H1 (cell line): Measurements from ENCODE around the gene SLCO2A1. TPM values are rescaled to one million over a fixed set of nuclear protein-coding genes. Genes with fewer than 3 reads are reported as not detected.

Experiments
- CTCF ChIA-PET: fragments of 300-600 bp; sonication (Branson Sonifier 250); formaldehyde crosslinking; loops from one replicate; lab custom pipeline; 2021; ENCODE audit not compliant: partially characterized antibody; lab: Charles Lee
- POLR2A ChIA-PET: fragments of 300-600 bp; sonication (Branson Sonifier 250); formaldehyde crosslinking; loops from one replicate; lab custom pipeline; 2021; ENCODE audit warnings: inconsistent platforms; ENCODE audit not compliant: partially characterized antibody; lab: Charles Lee
- DNase-seq, 2 experiments: peaks; one replicate each; pipeline versions ENCODE4 v3.0.0 to v3.0.0-alpha.2; 2010 to 2022; ENCODE audit warnings: low spot score in 2 of 2, low read depth in 1 of 2, mixed read lengths in 1 of 2
- FAIRE-seq: peaks from 2 replicates; lab custom pipeline; 2011; peaks lifted over from hg19 to GRCh38; lab: Jason Lieb, UNC
- H2AFZ ChIP-seq: 2 replicates; pipeline ENCODE4 v1.8.1; 2012; ENCODE audit warnings: low read length, inconsistent platforms
- H2AK5ac ChIP-seq: 2 replicates; pipeline ENCODE4 v1.6.1; 2013; ENCODE audit warnings: low read depth, low read length
- H2BK120ac ChIP-seq: replicated peaks from 2 replicates; pipeline ENCODE3; 2013; ENCODE audit warnings: low read depth, low read length, inconsistent platforms
- H2BK12ac ChIP-seq: 2 replicates; pipeline ENCODE4 v1.6.1; 2013; ENCODE audit warnings: low read depth, low read length
- H2BK15ac ChIP-seq: 2 replicates; pipeline ENCODE4 v1.6.1; 2013; ENCODE audit warnings: low read length
- H2BK20ac ChIP-seq: 2 replicates; pipeline ENCODE4 v1.6.1; 2013; ENCODE audit warnings: low read length
- H2BK5ac ChIP-seq: 2 replicates; pipeline ENCODE4 v1.6.1; 2013; ENCODE audit warnings: low read depth, low read length
- H3K14ac ChIP-seq: 2 replicates; pipeline ENCODE4 v1.6.1; 2013; ENCODE audit warnings: inconsistent platforms; ENCODE audit not compliant: insufficient read length
- H3K18ac ChIP-seq: 2 replicates; pipeline ENCODE4 v1.6.1; 2013; ENCODE audit warnings: low read length; ENCODE audit errors: extremely low read depth
- H3K23ac ChIP-seq: 2 replicates; pipeline ENCODE4 v1.6.1; 2013; ENCODE audit warnings: inconsistent platforms; ENCODE audit not compliant: insufficient read length
- H3K23me2 ChIP-seq: 2 replicates; pipeline ENCODE4 v1.6.1; 2013; ENCODE audit warnings: low read depth, low read length
- H3K27ac ChIP-seq: 2 replicates; pipeline ENCODE4 v1.6.1; 2011; ENCODE audit warnings: low read depth, low read length, inconsistent platforms
- H3K27me3 ChIP-seq, 4 experiments: replicated peaks in 1 of 4; 1 replicate in 1 of 4; 2 replicates in 3 of 4; pipeline versions ENCODE4 v1.6.1 to v1.8.1; 2011 to 2013; ENCODE audit warnings: low read length in 3 of 4, mild to moderate bottlenecking in 3 of 4, inconsistent platforms in 2 of 4, mixed read lengths in 2 of 4, moderate library complexity in 1 of 4; ENCODE audit not compliant: control insufficient read depth in 3 of 4, insufficient read depth in 3 of 4; ENCODE audit errors: extremely low read depth in 1 of 4
- H3K36me3 ChIP-seq, 4 experiments: 2 replicates each; pipeline versions ENCODE4 v1.6.1 to v1.8.1; 2011 to 2013; ENCODE audit warnings: mild to moderate bottlenecking in 4 of 4, low read length in 3 of 4, moderate library complexity in 2 of 4, control low read depth in 1 of 4, inconsistent platforms in 1 of 4; ENCODE audit not compliant: insufficient read depth in 4 of 4, control insufficient read depth in 2 of 4
- H3K4ac ChIP-seq: replicated peaks from 2 replicates; pipeline ENCODE3; 2013; ENCODE audit warnings: low read length, low read depth, mixed read lengths, inconsistent platforms; ENCODE audit not compliant: insufficient read length
- H3K4me1 ChIP-seq, 4 experiments: replicated peaks in 1 of 4; 1 replicate in 1 of 4; 2 replicates in 3 of 4; pipeline versions ENCODE4 v1.6.1 to v1.8.1; 2011 to 2013; ENCODE audit warnings: low read length in 3 of 4, inconsistent platforms in 2 of 4, mixed read lengths in 1 of 4; ENCODE audit not compliant: insufficient read depth in 4 of 4, control insufficient read depth in 3 of 4
- H3K4me2 ChIP-seq, 2 experiments: 2 replicates each; pipeline versions ENCODE4 v1.6.1 to v1.8.1; 2011 to 2013; ENCODE audit warnings: low read depth in 2 of 2, low read length in 2 of 2, control low read depth in 1 of 2, inconsistent platforms in 1 of 2, mild to moderate bottlenecking in 1 of 2; ENCODE audit not compliant: insufficient read depth in 1 of 2
- H3K4me3 ChIP-seq, 4 experiments: fragments of 200-600, 300-600 bp in 1 of 4; sonication (generic), shearing (Covaris generic), sonication (Bioruptor Twin) in 1 of 4; 2 replicates each; pipeline versions ENCODE4 v1.5.1 to v1.8.1; 2011 to 2016; ENCODE audit warnings: low read length in 4 of 4, low read depth in 3 of 4, control low read depth in 2 of 4, inconsistent platforms in 2 of 4, mild to moderate bottlenecking in 2 of 4, mixed read lengths in 1 of 4, moderate library complexity in 1 of 4; ENCODE audit not compliant: insufficient read depth in 2 of 4; ENCODE audit errors: extremely low read depth in 1 of 4
- H3K56ac ChIP-seq: replicated peaks from 2 replicates; pipeline ENCODE3; 2013; ENCODE audit warnings: low read depth, mild to moderate bottlenecking, mixed read lengths, low read length, inconsistent platforms; ENCODE audit not compliant: insufficient read length
- H3K79me1 ChIP-seq: 2 replicates; pipeline ENCODE4 v1.6.1; 2013; ENCODE audit warnings: low read depth, low read length, control low read depth
- H3K79me2 ChIP-seq, 2 experiments: 2 replicates each; pipeline versions ENCODE4 v1.6.1 to v1.8.1; 2012 to 2013; ENCODE audit warnings: low read length in 2 of 2, mild to moderate bottlenecking in 2 of 2, inconsistent platforms in 1 of 2; ENCODE audit not compliant: insufficient read depth in 2 of 2, control insufficient read depth in 1 of 2
- H3K9ac ChIP-seq, 4 experiments: replicated peaks in 1 of 4; 1 replicate in 1 of 4; 2 replicates in 3 of 4; pipeline versions ENCODE4 v1.6.1 to v1.8.1; 2011 to 2013; ENCODE audit warnings: low read depth in 3 of 4, low read length in 3 of 4, control low read depth in 2 of 4, mild to moderate bottlenecking in 2 of 4, moderate library complexity in 2 of 4, inconsistent platforms in 1 of 4; ENCODE audit errors: extremely low read depth in 1 of 4
- H3K9me3 ChIP-seq, 2 experiments: 2 replicates each; pipeline versions ENCODE4 v1.6.1 to v1.8.1; 2012 to 2013; ENCODE audit warnings: mild to moderate bottlenecking in 2 of 2, moderate library complexity in 2 of 2, control low read depth in 1 of 2, inconsistent platforms in 1 of 2, low read depth in 1 of 2, low read length in 1 of 2, mixed read lengths in 1 of 2; ENCODE audit not compliant: insufficient read depth in 2 of 2
- H4K20me1 ChIP-seq, 2 experiments: replicated peaks in 1 of 2; 2 replicates each; pipeline versions ENCODE3 to v1.8.1; 2011 to 2013; ENCODE audit warnings: inconsistent platforms in 2 of 2, low read length in 2 of 2, mild to moderate bottlenecking in 1 of 2; ENCODE audit not compliant: insufficient read depth in 2 of 2, control insufficient read depth in 1 of 2
- H4K5ac ChIP-seq: 2 replicates; pipeline ENCODE4 v1.6.1; 2013; ENCODE audit warnings: low read length, low read depth, mixed read lengths, inconsistent platforms; ENCODE audit not compliant: insufficient read length
- H4K8ac ChIP-seq: 2 replicates; pipeline ENCODE4 v1.8.0; 2013; ENCODE audit warnings: mild to moderate bottlenecking, moderate library complexity, low read length, inconsistent platforms; ENCODE audit not compliant: insufficient read depth; ENCODE audit errors: extremely low read depth
- H4K91ac ChIP-seq: replicated peaks from 2 replicates; pipeline ENCODE3; 2013; ENCODE audit warnings: low read length, mixed read lengths, inconsistent platforms; ENCODE audit not compliant: insufficient read length
- POLR2AphosphoS5 ChIP-seq: IDR thresholded peaks from 2 replicates; pipeline ENCODE4 v1.6.1; 2011; ENCODE audit warnings: low read depth, low read length
- SUZ12 ChIP-seq: fragments of 200-600 bp; sonication (generic); IDR thresholded peaks from 2 replicates; pipeline ENCODE4 v1.6.1; 2012; ENCODE audit warnings: mild to moderate bottlenecking, inconsistent platforms, low read length, moderate library complexity, mixed read lengths
- WGBS, 2 experiments: shearing (Covaris generic) in 1 of 2; methylation state at CpG; one replicate each; pipeline versions ENCODE4 v1.1.6 to v1.1.7; 2013 to 2015; ENCODE audit warnings: low lambda C conversion rate in 2 of 2, mixed read lengths in 2 of 2, inconsistent platforms in 1 of 2, low coverage in 1 of 2, missing lambda C conversion rate in 1 of 2; ENCODE audit not compliant: insufficient replicate concordance in 2 of 2, insufficient coverage in 1 of 2, insufficient read length in 1 of 2; ENCODE audit errors: extremely low coverage in 1 of 2, missing lambda C conversion rate in 1 of 2; 5-methylcytosine and 5-hydroxymethylcytosine counted together
- polyA plus RNA-seq, 7 experiments: library from polyadenylated mRNA; depleted of rRNA in 3 of 7; stranded (reverse) in 5 of 7; unstranded in 2 of 7; fragments of >200 nt in 5 of 7; fragments of 200-250 nt in 2 of 7; gene quantifications; 1 replicate in 5 of 7; 2 replicates in 1 of 7; 4 replicates in 1 of 7; pipeline versions ENCODE4 v1.2.1 to v1.2.3, GENCODE V29; 2011 to 2013; ENCODE audit warnings: missing spikeins in 2 of 7, mixed read lengths in 2 of 7
- total RNA-seq: library from RNA; stranded (reverse); fragmentation: NEBNext Ultra II Directional; extraction: Animal tissue kit (Norgen Biotek cat#: 25700); gene quantifications from 2 replicates; pipeline ENCODE4 v1.2.1, GENCODE V29; 2021

SLCO2A1 gene
- total and polyA plus RNA-seq, 2 of the 8 experiments (the other 6 are each of a cell fraction or from before 2014, with no cell fraction given): 1.1 to 2.3 TPM

GRCh38 chr3:133893683-133894352 is 135.9 kb downstream of the SLCO2A1 start:
- peak overlapping the region; percentile 47; the same call in 1 of the 2 replicates for H2BK15ac ChIP-seq
- no peak overlapping the region for H3K56ac ChIP-seq
- no peaks in the 10 kb centered on the region for H3K9me3 ChIP-seq
- H3K27me3 ChIP-seq: peaks cover 14 to 45% (median 34%) of the 10 kb centered on the region in 4 experiments
- no peak for TF ChIP-seq POLR2AphosphoS5
- TF ChIP-seq SUZ12: 0 out of 2 replicates have a peak, but pooled peaks have one; percentile 46
- no peak overlapping the region for H4K8ac ChIP-seq
- no peak overlapping the region; the same call in 1 of the 2 replicates for H3K18ac ChIP-seq
- H4K91ac ChIP-seq: peak overlapping the region; percentile 25
- H3K23ac ChIP-seq: no peak overlapping the region
- peaks cover 3% of the 10 kb centered on the region; the same call in 1 of the 2 replicates for H3K79me1 ChIP-seq
- no peaks in the 10 kb centered on the region for H3K79me2 ChIP-seq
- H3K4me2 ChIP-seq: peak overlapping the region; percentile 72 to 94
- peak overlapping the region; percentile 55 for H3K4ac ChIP-seq
- FAIRE-seq (no peak), DNase-seq (peak in 1 of 2 experiments; percentile 50)
- peak overlapping the region; percentile 10; the same call in 1 of the 2 replicates for H2BK12ac ChIP-seq
- peak overlapping the region; percentile 63 to 94 (median 79); a peak in 7 of 8 replicates for H3K4me3 ChIP-seq
- no peak overlapping the region for H4K5ac ChIP-seq
- H3K36me3 ChIP-seq: no peaks in the 10 kb centered on the region
- no peak overlapping the region for H2BK20ac ChIP-seq
- ChIA-PET POLR2A (interaction anchor here (1.0 to 2.0 kb wide), 2 partner anchors 72 to 74 kb away, joined by 3 to 4 read pairs; no protein-coding TSS in a partner anchor), CTCF (interaction anchor here (0.6 to 2.7 kb wide), 7 partner anchors 12 to 316 kb away, joined by 3 to 14 read pairs (median 4); no protein-coding TSS in a partner anchor)
- H3K14ac ChIP-seq: no peak overlapping the region
- WGBS, 2 experiments: 74% methylated on average over 6 of the region's 6 CpGs; no CpG with 5 or more reads in 1 of the 2 experiments
- H3K23me2 ChIP-seq: peaks cover 18% of the 10 kb centered on the region
- H3K4me1 ChIP-seq: peaks cover 0 to 15% (median 9%) of the 10 kb centered on the region in 4 experiments; a peak in 6 of 7 replicates
- H3K27ac ChIP-seq: no peak overlapping the region
- H2AFZ ChIP-seq: no peak overlapping the region
- H4K20me1 ChIP-seq: no peaks in the 10 kb centered on the region
- no peak overlapping the region for H2BK5ac ChIP-seq
- no peak overlapping the region; a peak in 1 of 7 replicates for H3K9ac ChIP-seq
- no peak overlapping the region for H2BK120ac ChIP-seq
- no peak overlapping the region; the same call in 1 of the 2 replicates for H2AK5ac ChIP-seq
